OCI-LY7 (cell line): Measurements from ENCODE around the gene FHOD3.

Experiments used
- EZH2phosphoT487 ChIP-seq: fragments of 200-600 bp; sonication (generic); IDR thresholded peaks from 2 replicates; pipeline ENCODE4 v1.6.1; 2018; ENCODE audit warnings: low read depth, borderline replicate concordance, mild to moderate bottlenecking, mixed run types, antibody characterized with exemption, low read length, moderate library complexity, mixed read lengths
- TF ChIP-seq, protein P1 (sequence below): fragments of 200-600 bp; sonication (generic); conservative IDR thresholded peaks from 2 replicates; pipeline ENCODE4 v1.5.1; 2014; ENCODE audit warnings: mild to moderate bottlenecking, antibody characterized with exemption, low read length, moderate library complexity, mixed read lengths

DNA sequence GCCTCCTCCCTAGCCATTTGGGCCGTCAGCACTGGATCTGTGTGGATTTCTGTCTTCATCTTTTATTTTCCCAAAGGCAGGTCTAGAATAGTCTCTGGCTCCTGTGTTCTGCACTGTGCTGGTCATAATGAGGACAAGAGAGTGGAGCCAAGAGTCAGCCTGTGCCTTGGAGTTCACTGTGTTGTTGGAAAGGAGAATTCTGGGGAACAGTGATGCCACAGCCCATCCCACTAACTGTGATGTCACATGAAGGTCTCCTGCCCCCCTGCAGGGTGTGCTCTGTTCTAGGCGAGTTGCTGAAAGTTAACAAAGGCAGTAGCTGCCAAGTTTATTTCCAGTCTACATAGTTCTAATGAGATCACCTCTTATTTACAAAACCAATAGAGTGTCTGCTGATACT, 282.8 kb downstream of the FHOD3 start:
- TF ChIP-seq, protein P1, sequence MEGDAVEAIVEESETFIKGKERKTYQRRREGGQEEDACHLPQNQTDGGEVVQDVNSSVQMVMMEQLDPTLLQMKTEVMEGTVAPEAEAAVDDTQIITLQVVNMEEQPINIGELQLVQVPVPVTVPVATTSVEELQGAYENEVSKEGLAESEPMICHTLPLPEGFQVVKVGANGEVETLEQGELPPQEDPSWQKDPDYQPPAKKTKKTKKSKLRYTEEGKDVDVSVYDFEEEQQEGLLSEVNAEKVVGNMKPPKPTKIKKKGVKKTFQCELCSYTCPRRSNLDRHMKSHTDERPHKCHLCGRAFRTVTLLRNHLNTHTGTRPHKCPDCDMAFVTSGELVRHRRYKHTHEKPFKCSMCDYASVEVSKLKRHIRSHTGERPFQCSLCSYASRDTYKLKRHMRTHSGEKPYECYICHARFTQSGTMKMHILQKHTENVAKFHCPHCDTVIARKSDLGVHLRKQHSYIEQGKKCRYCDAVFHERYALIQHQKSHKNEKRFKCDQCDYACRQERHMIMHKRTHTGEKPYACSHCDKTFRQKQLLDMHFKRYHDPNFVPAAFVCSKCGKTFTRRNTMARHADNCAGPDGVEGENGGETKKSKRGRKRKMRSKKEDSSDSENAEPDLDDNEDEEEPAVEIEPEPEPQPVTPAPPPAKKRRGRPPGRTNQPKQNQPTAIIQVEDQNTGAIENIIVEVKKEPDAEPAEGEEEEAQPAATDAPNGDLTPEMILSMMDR = no peak
- no peak for TF ChIP-seq EZH2phosphoT487
